OCI-LY7 (cell line): ENCODE measurements around the gene HOXC10. TPM values are rescaled to one million over a fixed set of nuclear protein-coding genes. Genes with fewer than 3 reads are reported as not detected.

Source experiments
- BruUV-seq: library from RNA; stranded (reverse); fragments of 400-500 nt; replicated peaks from 2 replicates; lab custom pipeline; 2021; lab: Mats Ljungman, UMichigan
- CTCF ChIA-PET: fragments of 300-600 bp; sonication (Branson Sonifier 250); formaldehyde crosslinking; loops from one replicate; lab custom pipeline; 2022; ENCODE audit warnings: antibody characterized with exemption; ENCODE audit not compliant: unreplicated experiment; lab: Charles Lee
- POLR2A ChIA-PET: fragments of 300-600 bp; sonication (Branson Sonifier 250); formaldehyde crosslinking; loops from one replicate; lab custom pipeline; 2022; ENCODE audit warnings: antibody characterized with exemption; lab: Charles Lee
- DNase-seq: peaks from one replicate; pipeline ENCODE4 v3.0.0-alpha.2; 2015; ENCODE audit warnings: low spot score
- H2AFZ ChIP-seq: fragments of 200-600 bp; sonication (generic), shearing (Covaris generic); 2 replicates; pipeline ENCODE4 v1.6.1; 2014; ENCODE audit warnings: mild to moderate bottlenecking, antibody characterized with exemption, low read length, moderate library complexity
- H3K27ac ChIP-seq: fragments of 200-600 bp; sonication (generic); 2 replicates; pipeline ENCODE4 v1.5.1; 2014; ENCODE audit warnings: mixed run types, low read depth, mild to moderate bottlenecking, moderate library complexity, low read length, inconsistent platforms; ENCODE audit not compliant: poor library complexity, severe bottlenecking
- H3K36me3 ChIP-seq: fragments of 200-600 bp; sonication (generic); 2 replicates; pipeline ENCODE4 v1.6.1; 2014; ENCODE audit warnings: mild to moderate bottlenecking, antibody characterized with exemption, low read length, moderate library complexity, mixed read lengths; ENCODE audit not compliant: insufficient read depth
- H3K4me1 ChIP-seq: fragments of 200-600 bp; sonication (generic); 2 replicates; pipeline ENCODE4 v1.5.1; 2014; ENCODE audit warnings: mild to moderate bottlenecking, low read length; ENCODE audit not compliant: insufficient read depth, poor library complexity, severe bottlenecking
- H3K4me2 ChIP-seq: fragments of 200-600 bp; sonication (generic); 2 replicates; pipeline ENCODE4 v1.6.1; 2014; ENCODE audit warnings: mild to moderate bottlenecking, low read length
- H3K4me3 ChIP-seq: fragments of 200-600 bp; sonication (generic); 2 replicates; pipeline ENCODE4 v1.5.1; 2014; ENCODE audit warnings: mild to moderate bottlenecking, low read depth, low read length; ENCODE audit not compliant: poor library complexity, severe bottlenecking
- H3K79me2 ChIP-seq: fragments of 200-600 bp; sonication (generic); 2 replicates; pipeline ENCODE4 v1.6.1; 2016; ENCODE audit warnings: low read depth, mild to moderate bottlenecking, low read length, moderate library complexity, mixed read lengths; ENCODE audit not compliant: insufficient read depth
- H3K9me2 ChIP-seq: fragments of 200-600 bp; sonication (generic); 2 replicates; pipeline ENCODE4 v1.6.1; 2016; ENCODE audit warnings: mild to moderate bottlenecking, low read length, mixed read lengths; ENCODE audit not compliant: insufficient read depth
- H3K9me3 ChIP-seq: fragments of 200-600 bp; sonication (generic); 2 replicates; pipeline ENCODE4 v1.6.1; 2014; ENCODE audit warnings: mild to moderate bottlenecking, mixed run types, low read length, mixed read lengths
- H4K20me1 ChIP-seq: fragments of 200-600 bp; sonication (generic); 2 replicates; pipeline ENCODE4 v1.6.1; 2014; ENCODE audit warnings: mild to moderate bottlenecking, antibody characterized with exemption, low read length, moderate library complexity, mixed read lengths; ENCODE audit not compliant: insufficient read depth
- EZH2phosphoT487 ChIP-seq: fragments of 200-600 bp; sonication (generic); IDR thresholded peaks from 2 replicates; pipeline ENCODE4 v1.6.1; 2018; ENCODE audit warnings: low read depth, borderline replicate concordance, mild to moderate bottlenecking, mixed run types, antibody characterized with exemption, low read length, moderate library complexity, mixed read lengths
- intact Hi-C: fragments of 100-400 bp; cut with micrococcal nuclease; formaldehyde crosslinking; loops from one replicate; pipeline ENCODE4 v1.10.0; 2022; ENCODE audit not compliant: unreplicated experiment
- total RNA-seq, 2 experiments: library from RNA; depleted of rRNA in 1 of 2; stranded (reverse); fragments of >200 nt in 1 of 2; shearing (Covaris generic) in 1 of 2; gene quantifications; 2 replicates each; pipeline ENCODE4 v1.2.3, GENCODE V29; 2014 to 2022
- TF ChIP-seq, protein P1 (sequence below): fragments of 200-600 bp; sonication (generic); conservative IDR thresholded peaks from 2 replicates; pipeline ENCODE4 v1.5.1; 2014; ENCODE audit warnings: mild to moderate bottlenecking, antibody characterized with exemption, low read length, moderate library complexity, mixed read lengths

Gene HOXC10
- total RNA-seq, 2 experiments from 2014 or later, result 0.25 to 0.28 TPM

DNA sequence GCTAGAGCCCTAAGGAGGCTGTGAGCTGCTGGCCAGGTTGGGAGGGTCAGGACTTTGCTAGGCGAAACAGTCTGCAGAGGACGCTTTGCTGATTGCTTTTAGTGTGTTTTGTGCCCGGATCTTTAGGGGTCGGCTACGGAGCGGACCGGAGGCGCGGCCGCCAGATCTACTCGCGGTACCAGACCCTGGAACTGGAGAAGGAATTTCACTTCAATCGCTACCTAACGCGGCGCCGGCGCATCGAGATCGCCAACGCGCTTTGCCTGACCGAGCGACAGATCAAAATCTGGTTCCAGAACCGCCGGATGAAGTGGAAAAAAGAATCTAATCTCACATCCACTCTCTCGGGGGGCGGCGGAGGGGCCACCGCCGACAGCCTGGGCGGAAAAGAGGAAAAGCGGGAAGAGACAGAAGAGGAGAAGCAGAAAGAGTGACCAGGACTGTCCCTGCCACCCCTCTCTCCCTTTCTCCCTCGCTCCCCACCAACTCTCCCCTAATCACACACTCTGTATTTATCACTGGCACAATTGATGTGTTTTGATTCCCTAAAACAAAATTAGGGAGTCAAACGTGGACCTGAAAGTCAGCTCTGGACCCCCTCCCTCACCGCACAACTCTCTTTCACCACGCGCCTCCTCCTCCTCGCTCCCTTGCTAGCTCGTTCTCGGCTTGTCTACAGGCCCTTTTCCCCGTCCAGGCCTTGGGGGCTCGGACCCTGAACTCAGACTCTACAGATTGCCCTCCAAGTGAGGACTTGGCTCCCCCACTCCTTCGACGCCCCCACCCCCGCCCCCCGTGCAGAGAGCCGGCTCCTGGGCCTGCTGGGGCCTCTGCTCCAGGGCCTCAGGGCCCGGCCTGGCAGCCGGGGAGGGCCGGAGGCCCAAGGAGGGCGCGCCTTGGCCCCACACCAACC lies 44.8 kb downstream of the HOXC10 start:
- no TSS peak for BruUV-seq
- no peak overlapping the region for H2AFZ ChIP-seq
- H4K20me1 ChIP-seq, result no peaks in the 10 kb centered on the region
- no peaks in the 10 kb centered on the region for H3K79me2 ChIP-seq
- no peak for DNase-seq
- peak overlapping the region; percentile 32 for H3K4me3 ChIP-seq
- CTCF ChIA-PET, result interaction anchor here (0.9 kb wide), 1 partner anchor 22 kb away, joined by 4 read pairs; no protein-coding TSS in a partner anchor
- H3K9me3 ChIP-seq, result no peaks in the 10 kb centered on the region
- H3K4me2 ChIP-seq, result peak overlapping the region; percentile 17; the same call in 1 of the 2 replicates
- POLR2A ChIA-PET, result no interaction called here
- peaks cover 44% of the 10 kb centered on the region for H3K4me1 ChIP-seq
- TF ChIP-seq, protein P1, sequence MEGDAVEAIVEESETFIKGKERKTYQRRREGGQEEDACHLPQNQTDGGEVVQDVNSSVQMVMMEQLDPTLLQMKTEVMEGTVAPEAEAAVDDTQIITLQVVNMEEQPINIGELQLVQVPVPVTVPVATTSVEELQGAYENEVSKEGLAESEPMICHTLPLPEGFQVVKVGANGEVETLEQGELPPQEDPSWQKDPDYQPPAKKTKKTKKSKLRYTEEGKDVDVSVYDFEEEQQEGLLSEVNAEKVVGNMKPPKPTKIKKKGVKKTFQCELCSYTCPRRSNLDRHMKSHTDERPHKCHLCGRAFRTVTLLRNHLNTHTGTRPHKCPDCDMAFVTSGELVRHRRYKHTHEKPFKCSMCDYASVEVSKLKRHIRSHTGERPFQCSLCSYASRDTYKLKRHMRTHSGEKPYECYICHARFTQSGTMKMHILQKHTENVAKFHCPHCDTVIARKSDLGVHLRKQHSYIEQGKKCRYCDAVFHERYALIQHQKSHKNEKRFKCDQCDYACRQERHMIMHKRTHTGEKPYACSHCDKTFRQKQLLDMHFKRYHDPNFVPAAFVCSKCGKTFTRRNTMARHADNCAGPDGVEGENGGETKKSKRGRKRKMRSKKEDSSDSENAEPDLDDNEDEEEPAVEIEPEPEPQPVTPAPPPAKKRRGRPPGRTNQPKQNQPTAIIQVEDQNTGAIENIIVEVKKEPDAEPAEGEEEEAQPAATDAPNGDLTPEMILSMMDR, result no peak
- TF ChIP-seq EZH2phosphoT487, result no peak
- H3K36me3 ChIP-seq, result no peaks in the 10 kb centered on the region
- no peaks in the 10 kb centered on the region for H3K9me2 ChIP-seq
- H3K27ac ChIP-seq, result no peak overlapping the region
- intact Hi-C loops, result no loop called here

DNA sequence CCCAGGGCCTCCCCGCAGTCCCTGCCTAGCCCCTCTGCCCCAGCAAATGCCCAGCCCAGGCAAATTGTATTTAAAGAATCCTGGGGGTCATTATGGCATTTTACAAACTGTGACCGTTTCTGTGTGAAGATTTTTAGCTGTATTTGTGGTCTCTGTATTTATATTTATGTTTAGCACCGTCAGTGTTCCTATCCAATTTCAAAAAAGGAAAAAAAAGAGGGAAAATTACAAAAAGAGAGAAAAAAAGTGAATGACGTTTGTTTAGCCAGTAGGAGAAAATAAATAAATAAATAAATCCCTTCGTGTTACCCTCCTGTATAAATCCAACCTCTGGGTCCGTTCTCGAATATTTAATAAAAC lies 45.5 kb downstream of the HOXC10 start:
- Histone ChIP-seq H3K4me1 (peaks cover 47% of the 10 kb centered on the region), H4K20me1 (no peaks in the 10 kb centered on the region), H3K9me3 (no peaks in the 10 kb centered on the region), H2AFZ (no peak overlapping the region), H3K36me3 (no peaks in the 10 kb centered on the region), H3K4me3 (no peak overlapping the region), H3K9me2 (no peaks in the 10 kb centered on the region), H3K79me2 (no peaks in the 10 kb centered on the region), H3K4me2 (no peak overlapping the region), H3K27ac (no peak overlapping the region)
- ChIA-PET POLR2A (no interaction called here), CTCF (interaction anchor here (0.9 kb wide), 1 partner anchor 22 kb away, joined by 4 read pairs; no protein-coding TSS in a partner anchor)
- no peak for TF ChIP-seq EZH2phosphoT487
- TF ChIP-seq, protein P1, result no peak
- no TSS peak for BruUV-seq
- intact Hi-C loops, result no loop called here
- DNase-seq, result no peak
